Smooth muscle cell (in vitro differentiated cells): ENCODE measurements around the gene FUBP3. TPM values are rescaled to one million over a fixed set of nuclear protein-coding genes. Genes with fewer than 3 reads are reported as not detected.

Source experiments
- DNase-seq: peaks from one replicate; lab custom pipeline; 2025; ENCODE audit not compliant: unreplicated experiment; lab: John Stamatoyannopoulos, UW
- H2AFZ ChIP-seq: fragments of 200-600 bp; sonication (generic); 2 replicates; pipeline ENCODE4 v1.6.0; 2016; ENCODE audit warnings: antibody characterized with exemption, low read depth, mild to moderate bottlenecking
- H3F3A ChIP-seq: fragments of 200-600 bp; sonication (generic); 2 replicates; pipeline ENCODE4 v1.6.0; 2017; ENCODE audit warnings: antibody characterized with exemption, low read depth
- H3K27ac ChIP-seq: fragments of 200-600 bp; sonication (generic); 2 replicates; pipeline ENCODE4 v1.5.1; 2016; ENCODE audit warnings: low read depth, mild to moderate bottlenecking
- H3K27me3 ChIP-seq: fragments of 200-600 bp; sonication (generic); 2 replicates; pipeline ENCODE4 v1.6.1; 2016; ENCODE audit warnings: low read depth, mild to moderate bottlenecking
- H3K36me3 ChIP-seq: fragments of 200-600 bp; sonication (generic); 2 replicates; pipeline ENCODE4 v1.5.1; 2016; ENCODE audit warnings: low read depth
- H3K4me1 ChIP-seq: fragments of 200-600 bp; sonication (generic); 2 replicates; pipeline ENCODE4 v1.5.1; 2016; ENCODE audit warnings: low read depth
- H3K4me2 ChIP-seq: fragments of 200-600 bp; sonication (generic); 2 replicates; pipeline ENCODE4 v1.6.0; 2016; ENCODE audit warnings: mild to moderate bottlenecking
- H3K4me3 ChIP-seq: fragments of 200-600 bp; sonication (generic); 2 replicates; pipeline ENCODE4 v1.5.1; 2016; ENCODE audit warnings: mild to moderate bottlenecking
- H3K79me2 ChIP-seq: fragments of 200-600 bp; sonication (generic); 2 replicates; pipeline ENCODE4 v1.6.0; 2016; ENCODE audit warnings: low read depth, mild to moderate bottlenecking
- H3K9ac ChIP-seq: fragments of 200-600 bp; sonication (generic); 2 replicates; pipeline ENCODE4 v1.6.0; 2016; ENCODE audit warnings: low read depth
- H3K9me3 ChIP-seq: fragments of 200-600 bp; sonication (generic); replicated peaks from 2 replicates; pipeline ENCODE4 v1.5.1; 2016; ENCODE audit warnings: low read depth
- H4K20me1 ChIP-seq: fragments of 200-600 bp; sonication (generic); 2 replicates; pipeline ENCODE4 v1.6.0; 2016; ENCODE audit warnings: low read depth
- WGBS: methylation state at CpG from one replicate; pipeline ENCODE4 v1.1.7; 2016; ENCODE audit warnings: low lambda C conversion rate; 5-methylcytosine and 5-hydroxymethylcytosine counted together
- polyA plus RNA-seq: library from polyadenylated mRNA; unstranded; fragments of >200 nt; fragmentation: Nextera tagmentation; extraction: Ambion mirVana; gene quantifications from 2 replicates; pipeline ENCODE4 v1.2.1, GENCODE V29; 2016
- total RNA-seq: library from RNA; depleted of rRNA; stranded (reverse); fragments of >200 nt; gene quantifications from 2 replicates; pipeline ENCODE4 v1.2.3, GENCODE V29; 2014
- TF ChIP-seq, protein P1 (sequence below): fragments of 200-600 bp; sonication (generic); IDR thresholded peaks from 2 replicates; pipeline ENCODE4 v1.5.1; 2017; ENCODE audit warnings: borderline replicate concordance, mild to moderate bottlenecking, antibody characterized with exemption; ENCODE audit not compliant: insufficient read depth, poor library complexity, severe bottlenecking

Gene FUBP3
- total and polyA plus RNA-seq, 2 experiments from 2014 or later, result 46.9 to 52.5 TPM

- no peaks in the 10 kb centered on the region for H3K4me1 ChIP-seq
- H3K27ac ChIP-seq, result no peak overlapping the region
- no peak overlapping the region for H2AFZ ChIP-seq
- no peak overlapping the region for H3K4me3 ChIP-seq
- no peak for DNase-seq
- no peaks in the 10 kb centered on the region for H3K36me3 ChIP-seq
- H3K79me2 ChIP-seq, result no peaks in the 10 kb centered on the region
- TF ChIP-seq, protein P1, sequence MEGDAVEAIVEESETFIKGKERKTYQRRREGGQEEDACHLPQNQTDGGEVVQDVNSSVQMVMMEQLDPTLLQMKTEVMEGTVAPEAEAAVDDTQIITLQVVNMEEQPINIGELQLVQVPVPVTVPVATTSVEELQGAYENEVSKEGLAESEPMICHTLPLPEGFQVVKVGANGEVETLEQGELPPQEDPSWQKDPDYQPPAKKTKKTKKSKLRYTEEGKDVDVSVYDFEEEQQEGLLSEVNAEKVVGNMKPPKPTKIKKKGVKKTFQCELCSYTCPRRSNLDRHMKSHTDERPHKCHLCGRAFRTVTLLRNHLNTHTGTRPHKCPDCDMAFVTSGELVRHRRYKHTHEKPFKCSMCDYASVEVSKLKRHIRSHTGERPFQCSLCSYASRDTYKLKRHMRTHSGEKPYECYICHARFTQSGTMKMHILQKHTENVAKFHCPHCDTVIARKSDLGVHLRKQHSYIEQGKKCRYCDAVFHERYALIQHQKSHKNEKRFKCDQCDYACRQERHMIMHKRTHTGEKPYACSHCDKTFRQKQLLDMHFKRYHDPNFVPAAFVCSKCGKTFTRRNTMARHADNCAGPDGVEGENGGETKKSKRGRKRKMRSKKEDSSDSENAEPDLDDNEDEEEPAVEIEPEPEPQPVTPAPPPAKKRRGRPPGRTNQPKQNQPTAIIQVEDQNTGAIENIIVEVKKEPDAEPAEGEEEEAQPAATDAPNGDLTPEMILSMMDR, result no peak
- H3F3A ChIP-seq, result no peaks in the 10 kb centered on the region
- peaks cover 84% of the 10 kb centered on the region for H3K27me3 ChIP-seq
- no peak overlapping the region for H3K9ac ChIP-seq
- no peaks in the 10 kb centered on the region for H4K20me1 ChIP-seq
- no peak overlapping the region for H3K4me2 ChIP-seq
- H3K9me3 ChIP-seq, result no peaks in the 10 kb centered on the region
- WGBS, result 89% methylated on average over 6 of the region's 6 CpGs
These were observed 75.5 kb downstream of the FUBP3 start for GRCh38 chr9:130654879-130655278.

DNA sequence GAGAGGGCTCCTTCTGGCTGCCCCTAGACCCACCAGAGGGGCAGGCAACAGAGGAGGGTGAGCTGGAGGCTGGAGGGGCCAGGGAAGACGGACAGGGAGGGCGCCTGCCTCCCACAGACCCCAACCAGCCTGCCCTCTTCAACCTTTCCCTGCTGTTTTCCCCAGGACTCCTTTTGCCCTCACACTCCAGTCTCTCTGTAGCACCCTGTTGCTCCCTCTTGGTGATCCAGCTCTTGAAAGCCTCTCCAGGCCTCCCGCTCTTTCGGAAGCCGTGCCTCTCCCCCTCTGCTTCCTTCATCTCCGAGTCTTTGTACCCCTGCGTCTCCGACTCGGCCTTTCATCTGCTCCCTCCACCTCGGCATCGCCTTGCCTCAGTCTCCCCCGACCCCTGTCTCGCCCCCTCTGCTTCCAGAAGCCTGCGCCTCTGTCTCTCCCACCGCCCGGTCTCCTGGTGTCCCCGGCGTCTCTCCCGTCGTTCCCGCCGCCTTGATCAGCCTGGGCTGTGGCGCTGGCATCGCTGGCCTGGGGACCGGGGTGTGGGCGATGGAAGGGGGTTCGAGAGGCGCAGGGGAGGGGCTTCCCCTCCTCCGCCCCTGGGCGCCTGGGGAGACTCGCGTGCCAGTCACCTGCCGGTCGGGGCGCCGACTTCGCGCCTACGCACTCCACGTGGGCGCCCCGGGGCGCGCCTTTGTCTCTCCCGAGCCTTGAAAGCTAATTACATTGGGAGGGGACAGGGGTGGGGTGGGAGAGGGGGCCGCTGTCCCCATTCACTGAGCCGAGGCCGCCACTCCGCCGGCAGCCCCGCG lies 79.7 kb downstream of the FUBP3 start:
- Histone ChIP-seq H3K4me3 (no peak overlapping the region), H3K36me3 (no peaks in the 10 kb centered on the region), H3K9me3 (no peaks in the 10 kb centered on the region), H3K4me2 (no peak overlapping the region), H3K27ac (no peak overlapping the region), H3K27me3 (peaks cover 97% of the 10 kb centered on the region), H3K79me2 (no peaks in the 10 kb centered on the region), H3K4me1 (peaks cover 25% of the 10 kb centered on the region), H4K20me1 (peaks cover 7% of the 10 kb centered on the region), H2AFZ (no peak overlapping the region), H3K9ac (no peak overlapping the region), H3F3A (no peaks in the 10 kb centered on the region)
- WGBS, result 22% methylated on average over 23 of the region's 52 CpGs
- DNase-seq, result no peak
- TF ChIP-seq, protein P1, result no peak

- H2AFZ ChIP-seq, result no peak overlapping the region
These were observed 80.4 kb downstream of the FUBP3 start for GRCh38 chr9:130659699-130660248.

More at GRCh38 chr9:130659699-130660248, 80.4 kb downstream of the FUBP3 start:
- Histone ChIP-seq H3K27me3 (peaks cover 100% of the 10 kb centered on the region), H3K36me3 (no peaks in the 10 kb centered on the region), H3K9me3 (no peaks in the 10 kb centered on the region), H3K4me3 (no peak overlapping the region), H3K27ac (no peak overlapping the region), H3K4me2 (peak overlapping the region; percentile 82), H4K20me1 (peaks cover 7% of the 10 kb centered on the region), H3K9ac (no peak overlapping the region), H3K79me2 (no peaks in the 10 kb centered on the region), H3K4me1 (peaks cover 28% of the 10 kb centered on the region), H3F3A (no peaks in the 10 kb centered on the region)
- 7% methylated on average over 22 of the region's 58 CpGs for WGBS
- TF ChIP-seq, protein P1, result no peak
- no peak for DNase-seq
